Measurements from ENCODE around the gene YDJC. TPM values are rescaled to one million over a fixed set of nuclear protein-coding genes. Genes with fewer than 3 reads are reported as not detected.
A peak's percentile ranks its signal among the peaks of the same experiment; 100 is the strongest.
"Not testable (repeated sequence)": the region's sequence is repeated elsewhere in the genome, so short reads cannot be mapped to it uniquely, and the experiment has no call there.

The YDJC gene
- total RNA-seq, 2 experiments from 2014 or later = 50.3 to 53.2 TPM

GRCh38 chr22:21626073-21626734, 3.6 kb downstream of the YDJC start:
- Mint-ChIP-seq H3K27ac (peak overlapping the region; percentile 75), H3K4me3 (no peak overlapping the region), H3K4me1 (ENCODE audit: low read depth) (peaks cover 35% of the 10 kb centered on the region), H3K9me3 (no peaks in the 10 kb centered on the region), H3K36me3 (ENCODE audit: low read depth) (peaks cover 20% of the 10 kb centered on the region), H3K27me3 (ENCODE audit: low read depth) (no peaks in the 10 kb centered on the region)
- no peak for DNase-seq
- intact Hi-C loops (cut with micrococcal nuclease) = no loop called here
- CTCF ChIA-PET = interaction anchor here (13.9 kb wide), 1 partner anchor 18 kb away, joined by 208 read pairs; the partner anchor contains the start of gene SDF2L1

DNA sequence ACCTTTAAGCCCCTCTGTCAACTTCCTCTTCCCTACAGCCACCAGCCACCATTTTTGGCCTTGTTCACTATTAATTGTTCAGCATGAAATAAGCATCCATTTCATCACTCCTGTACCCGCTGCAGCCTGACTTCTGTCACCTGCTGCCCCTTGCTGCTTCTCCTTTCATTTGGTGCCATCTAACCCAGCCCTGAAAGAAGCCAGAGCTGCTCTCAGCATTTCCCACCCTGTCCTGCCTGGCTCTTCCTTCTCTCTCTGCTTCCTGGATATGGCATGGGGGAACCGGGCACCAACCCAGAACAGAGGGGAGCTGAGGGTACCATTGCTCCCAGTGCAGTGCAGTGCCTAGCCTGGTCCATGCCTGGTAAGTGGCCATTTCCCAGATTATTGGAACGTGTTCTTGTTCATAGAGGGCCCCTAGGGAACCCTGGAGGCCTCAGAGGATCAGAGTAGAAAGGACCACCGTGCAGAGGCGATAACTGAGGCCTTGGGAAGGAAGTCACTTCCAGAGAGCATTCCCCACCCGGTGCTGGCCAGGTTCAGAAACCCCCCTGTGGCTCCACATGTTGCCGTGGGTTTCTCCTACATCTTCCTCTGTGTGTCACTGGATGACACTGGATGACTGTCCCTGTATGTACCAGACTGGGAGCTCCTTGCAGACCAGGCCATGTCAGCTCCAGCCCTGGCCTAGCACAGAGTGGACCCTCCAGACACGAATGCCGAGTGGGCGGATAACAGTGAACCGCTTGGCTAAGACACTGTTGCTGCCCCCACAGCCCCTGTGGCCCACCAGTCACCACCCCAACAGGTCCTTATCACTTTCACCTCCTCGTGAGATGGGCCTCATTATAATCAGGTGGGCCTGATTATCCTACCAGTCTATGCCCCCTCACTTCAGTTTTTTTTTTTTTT, 4.7 kb downstream of the YDJC start:
- Mint-ChIP-seq H3K9me3 (no peaks in the 10 kb centered on the region), H3K4me3 (no peak overlapping the region), H3K27me3 (ENCODE audit: low read depth) (no peaks in the 10 kb centered on the region), H3K27ac (peak overlapping the region; percentile 82), H3K4me1 (ENCODE audit: low read depth) (peaks cover 29% of the 10 kb centered on the region), H3K36me3 (ENCODE audit: low read depth) (peaks cover 20% of the 10 kb centered on the region)
- CTCF ChIA-PET = interaction anchor here (0.6 to 13.9 kb wide), 5 partner anchors 13 to 67 kb away, joined by 3 to 208 read pairs (median 3); partner anchors contain the start of gene SDF2L1
- intact Hi-C loops (cut with micrococcal nuclease) = no loop called here
- DNase-seq = no peak

DNA sequence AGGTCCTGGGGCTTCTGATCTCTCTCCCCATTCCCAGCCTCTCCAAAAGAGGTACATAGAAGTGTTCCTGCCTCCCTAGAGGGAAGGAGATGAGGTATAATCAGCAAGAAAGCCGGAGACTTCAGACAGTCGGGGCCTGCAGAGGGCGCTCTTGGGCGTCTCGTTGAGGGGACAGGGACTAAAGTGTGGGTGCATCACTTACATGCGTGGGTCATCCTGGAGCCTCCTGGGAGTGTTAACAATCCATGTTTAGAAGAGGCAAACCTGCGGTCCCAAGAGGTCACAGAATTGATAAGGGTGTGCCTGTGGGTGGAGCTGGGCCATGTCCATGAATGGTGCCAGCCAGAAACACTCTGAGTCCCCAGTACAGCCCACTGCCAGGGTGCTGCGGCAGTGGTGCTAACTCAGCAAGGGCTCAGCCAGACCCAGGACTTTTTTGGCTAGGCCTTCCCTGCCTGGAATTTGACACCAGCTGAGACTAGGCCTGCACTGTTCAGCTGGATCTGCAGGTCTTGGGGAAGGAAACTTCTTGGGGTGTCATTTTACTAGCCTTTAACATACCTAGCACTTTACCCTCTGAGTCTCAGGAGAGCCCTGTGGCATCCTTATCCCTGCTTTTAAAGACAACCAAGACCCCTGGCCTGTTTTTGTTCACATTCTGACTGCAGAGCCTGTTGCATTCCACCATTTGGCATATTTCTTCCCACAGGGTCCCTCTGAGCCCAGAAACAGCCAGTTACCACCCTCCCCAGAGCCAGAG, 5.5 kb downstream of the YDJC start:
- H3K9me3 Mint-ChIP-seq = no peaks in the 10 kb centered on the region
- intact Hi-C loops (cut with micrococcal nuclease) = no loop called here
- H3K27me3 Mint-ChIP-seq (ENCODE audit: low read depth) = no peaks in the 10 kb centered on the region
- CTCF ChIA-PET = interaction anchor here (0.6 to 13.9 kb wide), 5 partner anchors 12 to 67 kb away, joined by 3 to 208 read pairs (median 3); partner anchors contain the start of gene SDF2L1
- peak overlapping the region; percentile 82 for H3K27ac Mint-ChIP-seq
- no peak overlapping the region for H3K4me3 Mint-ChIP-seq
- peaks cover 20% of the 10 kb centered on the region for H3K36me3 Mint-ChIP-seq (ENCODE audit: low read depth)
- peaks cover 29% of the 10 kb centered on the region for H3K4me1 Mint-ChIP-seq (ENCODE audit: low read depth)
- DNase-seq = peak; percentile 53

DNA sequence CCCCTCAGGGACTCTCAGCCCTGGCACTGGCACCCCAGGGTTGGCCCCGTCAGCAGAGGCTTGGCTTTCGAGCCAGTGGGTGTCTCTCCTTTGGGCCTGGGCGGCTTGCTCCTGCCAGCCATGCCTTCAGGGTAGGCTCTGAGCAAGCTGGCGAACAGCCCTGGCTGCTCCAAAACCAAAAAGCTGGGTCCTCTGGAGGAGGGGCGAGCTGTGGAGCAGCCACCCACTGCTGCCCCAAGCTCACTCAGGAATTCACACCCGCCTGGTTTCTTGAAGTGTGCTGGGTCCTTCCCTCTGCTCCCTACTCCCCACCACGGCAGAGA, 6.2 kb downstream of the YDJC start:
- Mint-ChIP-seq H3K9me3 (no peaks in the 10 kb centered on the region), H3K4me3 (no peak overlapping the region), H3K27me3 (ENCODE audit: low read depth) (no peaks in the 10 kb centered on the region), H3K27ac (no peak overlapping the region), H3K36me3 (ENCODE audit: low read depth) (peaks cover 18% of the 10 kb centered on the region), H3K4me1 (ENCODE audit: low read depth) (peaks cover 27% of the 10 kb centered on the region)
- CTCF ChIA-PET = interaction anchor here (1.2 to 13.9 kb wide), 3 partner anchors 14 to 36 kb away, joined by 3 to 208 read pairs (median 3); partner anchors contain the start of gene SDF2L1
- DNase-seq = no peak
- intact Hi-C loops (cut with micrococcal nuclease) = no loop called here

GRCh38 chr22:21622919-21623647, 6.7 kb downstream of the YDJC start:
- no peak overlapping the region for H3K4me3 Mint-ChIP-seq
- DNase-seq = no peak
- peak overlapping the region; percentile 26 for H3K27ac Mint-ChIP-seq
- intact Hi-C loops (cut with micrococcal nuclease) = no loop called here
- H3K36me3 Mint-ChIP-seq (ENCODE audit: low read depth) = peaks cover 15% of the 10 kb centered on the region
- no peaks in the 10 kb centered on the region for H3K27me3 Mint-ChIP-seq (ENCODE audit: low read depth)
- H3K4me1 Mint-ChIP-seq (ENCODE audit: low read depth) = peaks cover 24% of the 10 kb centered on the region
- CTCF ChIA-PET = interaction anchor here (1.3 to 13.9 kb wide), 2 partner anchors 21 to 35 kb away, joined by 3 to 208 read pairs; partner anchors contain the start of gene SDF2L1
- no peaks in the 10 kb centered on the region for H3K9me3 Mint-ChIP-seq

DNA sequence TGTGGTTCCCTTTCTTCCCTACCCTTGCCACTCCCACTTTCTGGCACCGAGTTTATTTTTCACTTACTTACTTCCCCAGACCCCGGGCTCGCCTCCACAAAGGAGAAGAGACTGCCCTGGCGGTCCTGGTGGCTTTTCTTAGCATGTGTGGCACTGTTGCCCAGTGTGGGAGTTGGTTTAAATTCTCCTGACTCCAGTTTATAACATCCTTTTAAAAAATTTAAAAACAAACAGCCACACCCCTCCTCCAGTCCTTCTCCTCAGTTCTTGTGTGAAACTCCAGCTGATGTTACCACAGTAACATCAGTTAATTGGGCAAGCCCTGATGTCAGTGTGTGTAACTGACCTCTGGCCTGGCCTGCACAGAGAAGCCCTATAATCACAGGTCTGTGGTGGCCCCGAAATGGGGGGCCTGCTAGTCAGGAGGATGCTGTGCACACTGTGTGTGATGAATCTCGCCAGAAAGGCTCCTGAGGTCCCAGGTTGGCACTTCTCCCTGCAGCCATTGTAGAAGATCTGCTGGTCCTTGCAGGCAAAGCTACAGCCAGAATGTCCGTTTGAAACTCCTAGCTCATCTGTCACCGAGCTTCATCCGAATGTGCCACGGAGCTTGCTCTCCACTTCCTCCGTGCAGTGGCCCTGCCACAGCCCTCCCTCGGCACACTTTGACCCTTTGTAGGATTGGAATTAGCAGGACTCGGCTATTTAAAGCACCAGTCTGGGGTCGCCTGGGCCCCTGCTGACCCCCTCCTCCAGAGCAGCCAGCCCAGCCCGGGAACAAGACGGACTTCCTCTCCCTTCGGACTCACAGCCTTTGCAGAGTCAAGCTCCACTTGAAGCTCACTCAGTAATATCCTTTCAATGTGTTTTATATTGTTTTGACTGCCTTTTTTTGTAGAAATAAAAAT, 7.6 kb downstream of the YDJC start:
- CTCF ChIA-PET = interaction anchor here (1.3 to 13.9 kb wide), 2 partner anchors 22 to 34 kb away, joined by 3 to 208 read pairs; partner anchors contain the start of gene SDF2L1
- intact Hi-C loops (cut with micrococcal nuclease) = no loop called here
- H3K27ac Mint-ChIP-seq = peak overlapping the region; percentile 17

DNA sequence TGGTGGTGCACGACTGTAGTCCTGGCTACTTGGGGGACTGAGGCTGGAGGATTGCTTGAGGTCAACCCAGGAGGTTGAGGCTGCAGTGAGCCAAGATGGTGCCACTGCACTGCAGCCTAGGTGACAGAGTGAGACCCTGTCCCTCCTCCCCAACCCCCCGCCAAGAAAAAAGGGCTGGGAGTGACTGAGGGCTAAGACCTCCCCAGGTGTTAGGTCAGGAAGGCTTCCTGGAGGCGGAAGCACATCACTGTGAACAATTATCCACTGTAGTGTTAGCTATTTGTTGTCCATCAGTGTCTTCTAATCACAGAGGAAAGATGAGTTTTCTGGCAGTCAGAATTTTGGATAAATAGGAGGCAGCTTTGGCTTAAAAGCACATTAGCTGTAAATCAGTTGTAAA, 8.8 kb downstream of the YDJC start:
- no peak for DNase-seq
- H3K27ac Mint-ChIP-seq = no peak overlapping the region
- CTCF ChIA-PET = interaction anchor here (0.5 to 1.8 kb wide), 3 partner anchors 8 to 23 kb away, joined by 3 to 4 read pairs (median 3); no protein-coding TSS in a partner anchor
- H3K4me1 Mint-ChIP-seq (ENCODE audit: low read depth) = peaks cover 7% of the 10 kb centered on the region
- no peaks in the 10 kb centered on the region for H3K9me3 Mint-ChIP-seq
- intact Hi-C loops (cut with micrococcal nuclease) = no loop called here
- peaks cover 2% of the 10 kb centered on the region for H3K36me3 Mint-ChIP-seq (ENCODE audit: low read depth)
- H3K27me3 Mint-ChIP-seq (ENCODE audit: low read depth) = no peaks in the 10 kb centered on the region
- no peak overlapping the region for H3K4me3 Mint-ChIP-seq

More for the DNA sequence above, 7.6 kb downstream of the YDJC start:
- Mint-ChIP-seq H3K36me3 (ENCODE audit: low read depth) (peaks cover 7% of the 10 kb centered on the region), H3K27me3 (ENCODE audit: low read depth) (no peaks in the 10 kb centered on the region), H3K4me3 (no peak overlapping the region), H3K4me1 (ENCODE audit: low read depth) (peaks cover 16% of the 10 kb centered on the region), H3K9me3 (no peaks in the 10 kb centered on the region)
- DNase-seq = no peak

GRCh38 chr22:21617337-21617736, 12.5 kb downstream of the YDJC start:
- peaks cover 16% of the 10 kb centered on the region for H3K36me3 Mint-ChIP-seq (ENCODE audit: low read depth)

GRCh38 chr22:21615731-21616130, 14.1 kb downstream of the YDJC start:
- H3K27ac Mint-ChIP-seq = no peak overlapping the region
- intact Hi-C loops (cut with micrococcal nuclease) = loop anchor here (5.0 to 10.0 kb wide), 2 partner anchors 37 to 579 kb away; no protein-coding TSS in a partner anchor
- DNase-seq = no peak
- CTCF ChIA-PET = interaction anchor here (0.5 to 2.4 kb wide), 3 partner anchors 14 to 36 kb away, joined by 4 to 8 read pairs (median 7); partner anchors contain the start of genes SDF2L1 and YDJC
- H3K27me3 Mint-ChIP-seq (ENCODE audit: low read depth) = no peaks in the 10 kb centered on the region
- peaks cover 18% of the 10 kb centered on the region for H3K36me3 Mint-ChIP-seq (ENCODE audit: low read depth)
- H3K4me3 Mint-ChIP-seq = no peak overlapping the region
- H3K9me3 Mint-ChIP-seq = no peaks in the 10 kb centered on the region
- H3K4me1 Mint-ChIP-seq (ENCODE audit: low read depth) = peaks cover 14% of the 10 kb centered on the region

More at GRCh38 chr22:21617337-21617736, 12.5 kb downstream of the YDJC start:
- CTCF ChIA-PET = interaction anchor here (0.5 to 1.9 kb wide), 2 partner anchors 12 to 1223 kb away, joined by 5 to 8 read pairs; partner anchors contain the start of gene YDJC
- H3K27ac Mint-ChIP-seq; DNase-seq; H3K4me3 Mint-ChIP-seq; H3K27me3 Mint-ChIP-seq (ENCODE audit: low read depth); H3K4me1 Mint-ChIP-seq (ENCODE audit: low read depth); H3K9me3 Mint-ChIP-seq: not testable (repeated sequence)
- intact Hi-C loops (cut with micrococcal nuclease) = loop anchor here (5.0 to 10.0 kb wide), 2 partner anchors 35 to 577 kb away; no protein-coding TSS in a partner anchor

- CTCF ChIA-PET = interaction anchor here (1.9 kb wide), 1 partner anchor 33 kb away, joined by 5 read pairs; no protein-coding TSS in a partner anchor
- Mint-ChIP-seq H3K4me1 (ENCODE audit: low read depth) (peaks cover 14% of the 10 kb centered on the region), H3K27ac (peak overlapping the region; percentile 2), H3K27me3 (ENCODE audit: low read depth) (no peaks in the 10 kb centered on the region), H3K9me3 (no peaks in the 10 kb centered on the region), H3K36me3 (ENCODE audit: low read depth) (peaks cover 18% of the 10 kb centered on the region), H3K4me3 (no peak overlapping the region)
- intact Hi-C loops (cut with micrococcal nuclease) = loop anchor here (10.0 kb wide), 1 partner anchor 581 kb away; no protein-coding TSS in a partner anchor
- no peak for DNase-seq
Observed at GRCh38 chr22:21613553-21614233, 16.1 kb downstream of the YDJC start.
